Jurkat, Clone E6-1 (cell line): ENCODE data around the gene CRYBG3.

Experiments used
- DNase-seq: peaks from one replicate; pipeline ENCODE4 v3.0.0-alpha.2; 2011; ENCODE audit warnings: low read depth, low spot score
- H3K4me3 ChIP-seq: 2 replicates; pipeline ENCODE4 v1.5.1; 2011; ENCODE audit warnings: mild to moderate bottlenecking, low read length, control low read depth, moderate library complexity

Gene CRYBG3

DNA sequence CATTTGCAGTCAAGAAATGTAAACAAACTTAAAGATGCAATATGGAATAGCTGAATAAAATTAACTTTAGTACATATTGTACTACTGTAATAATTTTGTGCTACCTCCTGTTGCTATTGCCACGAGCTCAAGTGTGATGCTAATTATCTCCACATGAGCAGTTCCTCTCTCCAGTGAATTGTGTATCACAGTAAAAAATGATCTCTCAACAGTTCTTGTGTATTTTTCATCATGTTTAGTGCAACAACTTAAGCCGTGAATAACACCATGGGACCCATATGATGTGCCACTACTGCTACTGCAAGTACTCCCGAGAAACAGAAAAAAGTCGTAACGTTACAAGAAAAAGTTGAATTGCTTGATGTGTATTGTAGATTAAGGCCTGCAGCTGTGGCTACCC is 138.1 kb downstream of the CRYBG3 start:
- H3K4me3 ChIP-seq, result no peak overlapping the region
- no peak for DNase-seq

DNA sequence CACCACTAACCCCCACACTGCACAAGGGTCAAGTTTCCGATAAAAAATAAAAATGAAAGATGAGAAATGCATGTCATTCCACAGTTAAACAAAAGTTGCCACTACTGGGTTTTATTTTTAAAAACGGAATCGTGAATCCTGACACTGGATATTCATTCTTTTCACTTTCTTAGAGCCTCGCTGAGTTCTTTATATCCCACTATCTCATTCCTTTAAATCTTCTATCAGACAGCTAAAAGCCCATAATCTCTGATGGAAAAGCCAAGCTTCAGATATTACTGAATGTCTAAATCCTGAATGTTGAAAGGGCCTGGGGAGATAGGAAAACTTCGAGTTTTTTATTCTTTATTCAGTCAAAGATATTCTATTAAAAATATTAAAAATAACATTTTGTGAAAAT is 138.7 kb downstream of the CRYBG3 start:
- no peak overlapping the region for H3K4me3 ChIP-seq
- no peak for DNase-seq

DNA sequence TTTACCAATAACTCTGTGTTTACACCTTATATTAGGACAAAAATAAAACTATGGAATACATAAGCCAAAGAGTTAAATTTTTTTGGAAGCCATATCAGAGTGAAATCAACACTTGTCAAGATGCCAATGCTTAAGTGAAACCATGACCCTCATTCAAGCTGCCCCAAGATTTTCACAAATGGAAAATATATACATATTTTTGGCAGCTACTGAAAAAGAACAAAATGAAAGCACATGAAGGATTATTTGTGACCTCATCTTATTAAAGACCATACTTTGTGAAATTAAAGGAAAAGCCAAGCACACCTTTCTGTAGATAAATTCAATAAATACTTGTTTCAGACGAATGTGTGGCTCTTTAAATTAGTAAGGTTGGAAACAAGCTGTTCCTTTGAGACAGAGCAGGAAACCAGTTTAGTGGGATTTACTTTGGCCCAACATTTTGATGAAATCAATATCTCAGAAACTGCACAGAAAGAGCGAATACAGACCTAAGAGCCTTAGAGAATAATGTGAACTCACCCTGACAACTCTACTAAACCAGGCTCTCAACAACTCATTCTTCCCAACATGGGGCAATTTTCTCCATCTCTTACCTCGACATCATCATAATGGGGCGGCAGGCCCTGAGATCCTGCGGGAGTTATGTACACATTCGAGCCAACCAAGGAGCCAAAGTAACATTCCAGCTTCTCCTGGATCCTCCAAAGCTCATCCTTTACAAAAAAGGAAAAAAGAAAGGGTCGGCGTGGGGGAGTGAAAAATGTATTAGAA is 139.4 kb downstream of the CRYBG3 start:
- DNase-seq, result no peak
- no peak overlapping the region for H3K4me3 ChIP-seq

DNA sequence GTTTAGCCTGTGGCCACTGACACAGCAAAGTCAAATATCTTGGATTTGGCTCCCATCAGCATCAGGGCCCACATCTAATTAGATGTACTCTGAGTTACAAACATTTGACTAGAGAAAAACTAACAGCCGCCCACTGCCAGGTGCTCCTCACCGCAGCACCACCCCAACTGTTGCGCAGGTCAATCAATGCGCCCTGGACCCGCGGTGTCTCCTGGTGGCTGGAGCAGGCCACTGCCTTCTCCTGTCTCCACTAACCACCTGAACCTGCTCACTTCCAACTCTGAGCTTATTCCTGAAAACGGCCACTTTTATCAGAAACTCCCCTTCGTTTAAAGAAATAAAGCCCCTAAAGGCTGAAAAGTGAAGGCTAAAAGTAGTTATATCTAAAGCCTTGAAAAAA is 146.2 kb downstream of the CRYBG3 start:
- H3K4me3 ChIP-seq, result no peak overlapping the region
- DNase-seq, result no peak

DNA sequence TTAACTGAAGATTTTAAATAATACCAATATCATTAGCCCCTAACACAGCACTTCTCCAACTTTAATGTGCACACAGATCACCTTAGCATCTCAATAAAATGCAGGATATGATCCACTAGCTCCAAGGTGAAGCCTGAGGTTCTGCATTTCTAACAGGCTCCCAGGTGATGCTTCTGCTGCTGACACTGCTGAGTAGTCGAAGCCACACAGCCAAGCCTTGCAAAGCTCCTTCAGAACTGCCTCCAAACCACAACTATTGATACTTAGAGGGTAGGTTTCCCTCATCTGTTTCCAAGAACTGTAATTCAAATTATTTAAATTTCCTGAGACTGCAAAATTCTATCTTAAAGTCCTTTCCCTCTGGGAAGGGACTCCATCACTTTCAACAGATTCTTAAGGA is 146.6 kb downstream of the CRYBG3 start:
- peak; percentile 15 for DNase-seq
- no peak overlapping the region for H3K4me3 ChIP-seq

DNA sequence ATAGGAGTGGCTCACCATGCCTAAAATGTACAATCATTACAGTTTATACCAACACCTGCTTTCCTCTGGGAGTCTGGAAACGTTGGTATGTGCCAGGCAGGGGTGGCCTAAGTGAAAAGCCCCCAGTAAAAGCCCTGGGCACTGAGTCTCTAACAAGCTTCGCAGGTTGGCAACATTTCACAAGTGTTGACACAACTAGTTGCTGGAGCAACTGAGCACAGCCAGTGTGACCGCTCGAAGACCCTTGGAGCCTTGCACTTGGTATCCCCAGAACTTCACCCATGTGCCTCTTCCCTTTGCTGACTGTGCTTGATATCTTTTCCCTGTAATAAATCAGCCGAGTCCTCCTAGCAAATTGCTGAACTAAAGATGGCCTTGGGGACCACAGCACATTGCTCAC is 147.7 kb downstream of the CRYBG3 start:
- no peak for DNase-seq
- no peak overlapping the region for H3K4me3 ChIP-seq

DNA sequence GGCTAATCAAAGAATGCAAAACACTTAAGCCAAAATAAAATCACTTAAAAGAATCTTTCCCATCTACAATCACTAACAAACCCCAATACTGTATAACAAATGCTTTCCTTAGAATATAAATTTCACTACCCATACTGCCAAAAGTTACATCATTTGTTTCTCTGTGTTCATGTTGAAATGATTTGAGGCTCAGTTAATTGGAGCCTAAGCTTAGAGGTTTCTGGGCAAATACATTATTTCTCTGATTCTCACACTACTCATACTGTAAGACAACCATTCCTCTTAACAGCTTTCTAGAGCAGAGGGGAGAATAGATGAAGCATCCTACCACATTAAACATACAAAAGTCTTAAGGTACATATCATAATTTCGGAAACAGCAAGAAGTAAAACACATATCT is 148.3 kb downstream of the CRYBG3 start:
- DNase-seq, result no peak
- H3K4me3 ChIP-seq, result no peak overlapping the region

DNA sequence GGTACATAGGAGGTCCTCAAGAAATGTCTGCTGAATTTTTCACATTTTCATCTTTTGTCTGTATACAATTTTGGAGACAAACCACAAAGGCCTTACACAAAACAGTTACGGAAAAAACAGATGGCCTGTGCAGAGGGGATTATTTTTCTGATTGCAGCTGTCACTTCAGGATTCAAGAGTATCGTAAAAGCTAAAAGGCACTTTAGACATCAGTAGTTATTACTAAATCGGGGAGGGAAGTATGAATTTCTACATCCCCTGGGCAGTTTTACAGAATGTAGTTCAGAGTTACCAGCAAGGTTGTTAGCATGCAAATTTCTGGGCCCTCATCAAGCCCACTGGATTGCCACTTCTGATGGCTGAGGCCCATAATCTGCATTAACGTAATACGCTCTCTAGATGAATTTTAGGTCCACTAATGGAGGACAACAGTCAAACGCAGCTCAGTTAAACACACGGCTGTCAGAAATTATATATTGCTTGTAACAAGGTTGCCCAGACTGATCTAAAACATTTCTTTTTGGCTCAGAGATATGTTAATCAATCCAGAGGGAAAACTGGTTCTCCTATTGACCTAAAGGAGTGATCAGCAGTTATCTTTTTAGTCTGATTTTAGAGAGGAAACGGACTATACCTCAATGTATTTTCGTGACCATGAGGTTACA is 149.3 kb downstream of the CRYBG3 start:
- peak overlapping the region; percentile 67 for H3K4me3 ChIP-seq
- DNase-seq, result no peak

DNA sequence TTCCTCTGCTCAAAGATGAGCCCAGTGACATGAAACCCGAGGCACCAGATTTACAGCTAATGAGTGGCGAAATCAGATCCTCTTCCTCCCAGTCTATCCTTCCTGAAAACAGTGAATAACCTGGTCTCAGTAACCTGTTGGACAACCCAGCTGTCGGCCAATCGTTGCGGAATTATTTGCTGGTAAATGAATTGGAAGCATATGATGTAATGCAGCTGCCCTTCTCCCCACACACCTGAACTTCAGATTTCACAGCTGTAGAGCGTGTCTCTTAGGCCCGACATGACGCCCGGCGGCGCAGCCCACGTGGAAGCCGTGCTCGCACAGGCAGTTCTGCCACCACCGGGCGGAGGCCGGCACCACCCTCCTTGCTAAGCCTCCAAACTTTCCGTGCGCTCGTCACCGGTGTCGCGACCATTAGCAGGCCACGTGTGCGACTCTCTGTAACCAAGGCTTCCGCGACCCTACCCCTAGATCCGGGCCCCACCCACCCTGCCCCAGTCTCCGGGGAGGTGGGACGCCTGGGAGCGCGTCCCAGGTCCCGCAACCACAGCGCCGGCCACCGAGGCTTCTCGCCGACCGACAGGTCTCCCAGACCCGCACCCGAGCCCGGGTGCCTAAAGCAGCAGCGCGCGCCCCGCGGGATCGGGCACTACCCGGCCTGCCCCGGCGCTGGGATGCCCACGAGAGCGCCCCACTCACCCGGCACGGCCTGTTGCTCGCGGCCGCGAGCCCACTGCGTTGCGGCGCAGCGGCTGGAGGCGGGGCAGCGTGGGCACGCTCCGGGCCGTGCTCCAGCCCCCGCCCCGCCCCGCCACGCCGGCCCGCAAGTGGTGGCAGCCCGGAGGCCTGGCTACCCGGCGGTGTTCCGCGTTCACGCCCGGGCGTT is 150.1 kb downstream of the CRYBG3 start, which contains the start of gene RIOX2:
TSS of gene RIOX2 (minus strand) at position 753 of the 889 bp plus-strand sequence. CDS start 4,838 bp downstream, outside the sequence.
- H3K4me3 ChIP-seq, result peak within 1 kb of the TSS; percentile 67
- peak; percentile 67 for DNase-seq

DNA sequence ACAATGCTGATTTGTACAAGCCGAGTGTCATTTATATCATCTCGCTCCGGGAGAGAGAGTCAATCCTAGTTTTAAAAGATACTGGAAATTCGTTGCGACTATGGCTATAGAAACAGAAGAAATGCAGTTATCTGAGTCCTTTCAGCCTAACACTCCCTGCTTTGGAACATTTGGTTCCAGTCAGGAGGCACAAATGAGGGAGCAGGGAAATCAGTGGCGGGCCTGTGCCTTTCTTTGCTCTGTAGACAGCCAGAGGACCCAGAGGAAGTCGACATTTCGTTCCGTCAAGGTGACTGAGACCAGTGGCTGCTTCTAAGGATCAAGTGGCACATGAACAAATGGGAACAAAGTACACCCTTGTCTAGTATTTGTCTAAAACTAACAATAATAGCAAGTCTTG is 151.2 kb downstream of the CRYBG3 start:
- no peak for DNase-seq
- H3K4me3 ChIP-seq, result peak overlapping the region; percentile 67

DNA sequence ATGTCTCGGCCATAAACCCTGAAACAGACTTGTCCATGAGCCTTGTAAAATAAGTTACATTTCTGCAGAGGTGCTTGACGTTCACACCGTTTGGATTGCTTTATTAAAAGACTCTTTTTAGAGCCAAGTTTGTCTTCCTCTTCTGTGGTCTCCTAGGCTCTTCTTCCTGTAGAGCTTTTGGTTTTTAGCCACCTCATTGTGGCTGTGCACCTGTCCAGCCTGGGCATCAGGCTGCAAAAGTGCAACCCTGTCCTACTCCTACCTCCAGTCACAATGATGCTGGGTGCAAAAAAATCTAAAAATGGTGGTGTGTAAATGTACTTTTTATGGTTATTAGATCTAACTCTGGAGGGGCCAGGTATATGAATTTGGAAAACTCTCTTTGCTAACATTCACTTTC is 153.2 kb downstream of the CRYBG3 start:
- DNase-seq, result no peak

DNA sequence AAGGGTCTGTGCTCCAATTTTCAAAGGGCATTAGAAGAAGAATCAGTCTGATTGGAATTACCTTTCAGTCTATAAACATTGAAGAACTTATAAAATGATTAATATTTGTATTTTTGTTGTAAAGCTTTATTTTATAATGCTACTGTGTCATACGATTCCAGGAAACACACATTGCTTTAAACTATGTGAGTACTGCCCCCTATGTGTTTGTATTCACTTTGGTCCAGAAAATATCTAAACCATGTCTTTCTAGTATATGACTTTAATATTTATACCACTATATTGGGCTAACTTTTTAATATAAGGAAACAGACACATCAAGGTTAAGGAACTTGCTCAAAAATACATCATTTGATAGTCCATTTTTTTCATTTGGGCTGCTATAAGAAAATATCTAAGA is 153.7 kb downstream of the CRYBG3 start:
- no peak for DNase-seq
- no peak overlapping the region for H3K4me3 ChIP-seq

More for the DNA sequence above, 153.2 kb downstream of the CRYBG3 start:
- H3K4me3 ChIP-seq, result no peak overlapping the region

DNA sequence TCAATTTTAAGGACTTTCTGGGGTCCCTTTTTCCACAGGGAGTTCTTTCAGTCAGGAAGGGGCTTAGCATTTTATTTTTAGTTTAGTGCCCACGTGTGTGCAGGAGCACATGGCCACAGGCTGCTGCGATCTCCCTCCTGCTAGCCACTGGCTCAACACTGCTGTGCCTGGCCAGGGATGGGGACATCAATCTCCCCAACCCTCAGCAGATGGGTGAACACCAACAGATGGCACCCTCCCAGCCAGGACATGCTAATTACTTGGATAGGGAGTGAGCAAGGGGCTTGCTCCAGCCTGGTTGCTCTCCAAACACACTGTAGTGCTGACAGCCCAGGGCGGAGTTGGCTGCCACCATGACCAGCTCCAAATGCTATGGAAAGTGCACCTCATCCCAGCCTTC is 157.8 kb downstream of the CRYBG3 start:
- DNase-seq, result no peak
- H3K4me3 ChIP-seq, result no peak overlapping the region

DNA sequence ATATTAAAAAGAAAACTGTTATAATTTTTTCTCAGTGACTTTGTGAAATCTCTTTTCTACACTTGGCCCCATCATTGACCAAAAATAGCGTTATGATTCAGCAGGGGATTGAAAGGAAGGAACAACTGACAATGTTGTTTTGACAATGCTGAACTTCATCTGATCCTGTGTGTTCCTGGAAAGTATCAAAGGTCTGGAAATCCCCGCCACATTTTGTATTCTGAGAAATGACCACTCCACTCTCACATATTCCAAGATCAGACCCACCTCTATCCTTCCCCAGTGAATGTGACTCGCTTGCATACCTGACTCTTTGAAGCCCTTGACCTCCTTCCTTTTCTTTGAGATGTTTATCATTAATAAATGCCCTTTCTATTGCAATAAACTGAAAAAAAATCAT is 160.1 kb downstream of the CRYBG3 start:
- DNase-seq, result no peak
- no peak overlapping the region for H3K4me3 ChIP-seq

DNA sequence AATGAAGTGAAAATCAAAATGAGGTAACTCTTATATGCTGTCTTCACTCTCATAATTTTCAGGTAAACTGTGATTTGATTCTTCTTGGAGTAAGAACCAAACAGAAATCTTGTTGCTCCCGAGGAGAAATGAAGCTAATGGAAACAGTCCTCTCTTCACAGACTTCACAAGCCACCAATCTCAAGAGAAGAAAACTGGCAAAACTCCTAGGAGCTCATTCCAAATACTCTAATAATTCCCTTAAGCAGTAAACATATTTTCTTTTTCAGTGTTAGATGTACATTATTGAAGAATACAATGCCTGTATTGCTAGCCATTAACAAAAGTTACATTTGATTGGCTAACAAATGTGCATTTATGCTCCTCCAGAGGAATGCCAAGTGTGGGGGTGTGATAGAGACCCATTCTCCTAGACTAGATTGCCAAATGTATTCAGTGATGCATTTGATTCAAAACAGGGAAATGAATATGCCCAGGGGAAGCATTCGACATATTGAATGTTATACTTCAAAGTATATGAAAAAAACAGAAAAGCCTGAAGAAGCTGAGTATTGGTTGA is 162.2 kb downstream of the CRYBG3 start:
- DNase-seq, result no peak
- H3K4me3 ChIP-seq, result no peak overlapping the region

DNA sequence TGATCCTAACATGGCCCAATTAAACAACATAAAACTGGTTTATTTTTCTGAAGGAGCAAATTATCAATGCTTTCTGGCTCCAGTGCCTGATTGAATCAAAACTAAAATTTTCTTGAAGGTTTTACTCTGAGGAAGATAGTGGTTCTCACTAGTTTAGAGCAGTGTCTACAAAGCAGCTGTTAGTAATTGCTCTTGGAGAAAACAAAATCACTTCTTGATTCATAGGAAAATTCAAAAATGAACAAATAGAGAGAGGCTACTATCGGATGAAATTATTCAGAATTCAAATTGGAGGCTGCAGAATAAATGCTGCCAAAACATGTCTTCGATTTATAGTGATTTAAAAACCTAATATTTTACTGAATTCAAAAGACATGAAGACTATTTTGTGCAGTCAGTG is 165.5 kb downstream of the CRYBG3 start:
- no peak for DNase-seq

DNA sequence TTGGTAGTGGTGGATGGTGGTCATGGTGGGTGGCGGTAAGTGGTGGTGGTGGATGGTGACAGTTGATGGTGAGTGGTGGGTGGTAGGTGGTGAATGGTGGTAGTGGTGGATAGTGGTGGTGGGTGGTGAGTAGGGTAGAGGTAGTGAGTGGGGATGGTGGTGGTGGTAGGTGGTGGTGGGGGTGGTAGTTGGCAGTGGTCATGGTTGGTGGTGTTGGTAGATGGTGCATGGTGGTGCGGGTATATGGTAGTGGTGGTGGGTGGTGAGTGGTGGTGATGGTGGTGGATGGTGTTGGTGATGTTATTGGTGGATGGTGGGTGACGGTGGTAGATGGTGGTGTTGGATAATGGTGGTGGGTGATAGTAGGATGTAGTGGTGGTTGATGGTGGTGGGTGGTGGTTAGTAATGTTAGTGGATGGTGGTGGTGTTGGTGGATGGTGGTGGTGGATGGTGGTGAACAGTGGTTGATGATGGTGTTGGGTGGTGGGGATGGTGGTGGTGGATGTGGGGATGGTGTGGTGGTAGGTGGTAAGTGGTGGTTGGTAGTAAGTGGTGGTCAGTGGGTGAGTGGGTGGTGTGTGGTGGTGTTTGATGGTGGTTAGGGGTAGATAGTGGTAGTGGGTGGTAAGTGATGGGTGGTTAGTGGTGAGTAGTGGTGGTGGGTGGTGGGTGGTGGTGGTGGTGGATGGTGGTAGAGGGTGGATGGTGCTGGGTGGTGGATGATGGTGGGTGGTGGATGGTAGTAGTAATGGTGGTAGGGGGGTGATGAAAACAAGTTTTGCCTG is 167.2 kb downstream of the CRYBG3 start:
- no peak overlapping the region for H3K4me3 ChIP-seq
- DNase-seq, result no peak

More for the DNA sequence above, 165.5 kb downstream of the CRYBG3 start:
- H3K4me3 ChIP-seq, result no peak overlapping the region

DNA sequence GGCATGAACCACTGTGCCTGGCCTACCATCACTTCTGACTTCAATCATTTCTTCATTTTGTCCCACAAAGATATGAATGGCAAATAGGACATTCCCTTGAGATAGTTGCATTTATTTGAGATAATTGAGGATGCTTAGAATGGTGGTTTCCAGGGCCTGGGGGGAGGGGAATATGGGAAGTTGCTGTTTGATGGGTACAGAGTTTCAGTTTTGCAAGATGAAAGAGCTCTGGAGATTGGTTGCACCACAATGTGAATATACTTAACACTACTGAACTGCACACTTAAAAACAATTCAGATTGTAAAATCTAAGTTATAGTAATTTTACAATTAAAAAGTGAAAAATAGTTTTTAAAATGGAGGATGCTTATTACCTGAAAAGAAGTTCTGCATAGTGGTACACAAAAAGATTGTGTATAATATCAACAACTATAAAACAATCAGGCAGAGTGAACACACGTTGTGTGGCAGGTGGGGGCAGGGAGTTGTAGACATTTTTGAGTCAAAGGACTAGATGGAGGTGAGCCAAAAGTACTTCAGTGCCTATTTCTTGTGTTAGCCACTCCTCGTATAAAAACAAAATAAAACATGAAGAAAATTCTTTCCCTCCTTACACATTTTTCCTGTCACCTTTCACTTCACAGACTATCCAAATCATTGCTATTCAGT is 168.9 kb downstream of the CRYBG3 start:
- H3K4me3 ChIP-seq, result no peak overlapping the region
- no peak for DNase-seq
